Smooth muscle cell (in vitro differentiated cells): ENCODE data around the gene AP4S1. TPM values are rescaled to one million over a fixed set of nuclear protein-coding genes. Genes with fewer than 3 reads are reported as not detected.

Source experiments
- DNase-seq: peaks from one replicate; lab custom pipeline; 2025; ENCODE audit not compliant: unreplicated experiment; lab: John Stamatoyannopoulos, UW
- H2AFZ ChIP-seq: fragments of 200-600 bp; sonication (generic); 2 replicates; pipeline ENCODE4 v1.6.0; 2016; ENCODE audit warnings: antibody characterized with exemption, low read depth, mild to moderate bottlenecking
- H3F3A ChIP-seq: fragments of 200-600 bp; sonication (generic); 2 replicates; pipeline ENCODE4 v1.6.0; 2017; ENCODE audit warnings: antibody characterized with exemption, low read depth
- H3K27ac ChIP-seq: fragments of 200-600 bp; sonication (generic); 2 replicates; pipeline ENCODE4 v1.5.1; 2016; ENCODE audit warnings: low read depth, mild to moderate bottlenecking
- H3K27me3 ChIP-seq: fragments of 200-600 bp; sonication (generic); 2 replicates; pipeline ENCODE4 v1.6.1; 2016; ENCODE audit warnings: low read depth, mild to moderate bottlenecking
- H3K36me3 ChIP-seq: fragments of 200-600 bp; sonication (generic); 2 replicates; pipeline ENCODE4 v1.5.1; 2016; ENCODE audit warnings: low read depth
- H3K4me1 ChIP-seq: fragments of 200-600 bp; sonication (generic); 2 replicates; pipeline ENCODE4 v1.5.1; 2016; ENCODE audit warnings: low read depth
- H3K4me2 ChIP-seq: fragments of 200-600 bp; sonication (generic); 2 replicates; pipeline ENCODE4 v1.6.0; 2016; ENCODE audit warnings: mild to moderate bottlenecking
- H3K4me3 ChIP-seq: fragments of 200-600 bp; sonication (generic); 2 replicates; pipeline ENCODE4 v1.5.1; 2016; ENCODE audit warnings: mild to moderate bottlenecking
- H3K79me2 ChIP-seq: fragments of 200-600 bp; sonication (generic); 2 replicates; pipeline ENCODE4 v1.6.0; 2016; ENCODE audit warnings: low read depth, mild to moderate bottlenecking
- H3K9ac ChIP-seq: fragments of 200-600 bp; sonication (generic); 2 replicates; pipeline ENCODE4 v1.6.0; 2016; ENCODE audit warnings: low read depth
- H3K9me3 ChIP-seq: fragments of 200-600 bp; sonication (generic); replicated peaks from 2 replicates; pipeline ENCODE4 v1.5.1; 2016; ENCODE audit warnings: low read depth
- H4K20me1 ChIP-seq: fragments of 200-600 bp; sonication (generic); 2 replicates; pipeline ENCODE4 v1.6.0; 2016; ENCODE audit warnings: low read depth
- CTCF ChIP-seq: fragments of 200-600 bp; sonication (generic); IDR thresholded peaks from 2 replicates; pipeline ENCODE4 v1.5.1; 2017; ENCODE audit warnings: borderline replicate concordance, mild to moderate bottlenecking, antibody characterized with exemption; ENCODE audit not compliant: insufficient read depth, poor library complexity, severe bottlenecking
- WGBS: methylation state at CpG from one replicate; pipeline ENCODE4 v1.1.7; 2016; ENCODE audit warnings: low lambda C conversion rate; 5-methylcytosine and 5-hydroxymethylcytosine counted together
- polyA plus RNA-seq: library from polyadenylated mRNA; unstranded; fragments of >200 nt; fragmentation: Nextera tagmentation; extraction: Ambion mirVana; gene quantifications from 2 replicates; pipeline ENCODE4 v1.2.1, GENCODE V29; 2016
- total RNA-seq: library from RNA; depleted of rRNA; stranded (reverse); fragments of >200 nt; gene quantifications from 2 replicates; pipeline ENCODE4 v1.2.3, GENCODE V29; 2014

The AP4S1 gene
- total and polyA plus RNA-seq, 2 experiments from 2014 or later = 4.1 to 7.6 TPM

DNA sequence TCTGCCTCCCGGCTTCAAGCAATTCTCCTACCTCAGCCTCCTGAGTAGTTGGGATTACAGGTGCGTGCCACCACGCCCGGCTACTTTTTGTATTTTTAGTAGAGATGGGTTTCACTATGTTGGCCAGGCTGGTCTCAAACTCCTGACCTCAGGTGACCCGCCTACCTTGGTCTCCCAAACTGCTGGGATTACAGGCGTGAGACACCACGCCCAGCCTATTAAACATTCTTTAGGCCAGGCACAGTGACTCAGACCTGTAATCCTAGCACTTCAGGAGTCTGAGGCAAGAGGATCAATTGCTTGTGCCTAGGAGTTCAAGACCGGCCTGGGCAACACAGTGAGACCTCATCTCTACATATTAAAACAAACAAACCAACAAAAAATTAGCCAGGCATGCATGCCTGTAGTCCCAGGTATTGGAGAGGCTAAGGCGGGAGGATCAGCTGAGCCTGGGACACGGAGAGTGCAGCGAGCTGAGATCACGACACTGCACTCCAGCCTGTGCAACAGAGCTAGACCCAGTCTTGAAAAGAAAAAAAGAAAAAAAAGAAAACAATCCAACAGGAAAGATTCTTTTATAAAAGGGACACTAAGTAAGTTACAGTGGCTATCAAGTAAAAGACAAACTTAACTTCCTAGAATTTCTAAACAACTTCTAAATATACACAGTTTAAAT is 111.9 kb downstream of the AP4S1 start:
- no peaks in the 10 kb centered on the region for H4K20me1 ChIP-seq
- H3K27ac ChIP-seq = no peak overlapping the region
- H3F3A ChIP-seq = no peaks in the 10 kb centered on the region
- H2AFZ ChIP-seq = no peak overlapping the region
- H3K4me2 ChIP-seq = no peak overlapping the region
- H3K4me1 ChIP-seq = no peaks in the 10 kb centered on the region
- no peaks in the 10 kb centered on the region for H3K27me3 ChIP-seq
- peaks cover 5% of the 10 kb centered on the region for H3K79me2 ChIP-seq
- H3K9me3 ChIP-seq = no peaks in the 10 kb centered on the region
- DNase-seq = no peak
- H3K9ac ChIP-seq = no peak overlapping the region
- no peak overlapping the region for H3K4me3 ChIP-seq
- TF ChIP-seq CTCF = no peak
- peaks cover 46% of the 10 kb centered on the region for H3K36me3 ChIP-seq
- 99% methylated on average over 12 of the region's 12 CpGs for WGBS

GRCh38 chr14:31138301-31138700 is 112.9 kb downstream of the AP4S1 start:
- Histone ChIP-seq H3K4me3 (no peak overlapping the region), H2AFZ (no peak overlapping the region), H3K27ac (no peak overlapping the region), H4K20me1 (no peaks in the 10 kb centered on the region), H3K79me2 (peaks cover 5% of the 10 kb centered on the region), H3F3A (no peaks in the 10 kb centered on the region), H3K4me2 (no peak overlapping the region), H3K27me3 (no peaks in the 10 kb centered on the region), H3K9ac (no peak overlapping the region), H3K9me3 (no peaks in the 10 kb centered on the region), H3K36me3 (peaks cover 36% of the 10 kb centered on the region), H3K4me1 (no peaks in the 10 kb centered on the region)
- no peak for DNase-seq
- 90% methylated on average over 2 of the region's 2 CpGs for WGBS
- TF ChIP-seq CTCF = no peak

- Histone ChIP-seq H3K4me1 (no peaks in the 10 kb centered on the region), H3K36me3 (peaks cover 38% of the 10 kb centered on the region), H3K27me3 (no peaks in the 10 kb centered on the region), H4K20me1 (no peaks in the 10 kb centered on the region), H3F3A (no peaks in the 10 kb centered on the region), H2AFZ (no peak overlapping the region), H3K9me3 (no peaks in the 10 kb centered on the region), H3K79me2 (no peaks in the 10 kb centered on the region), H3K27ac (no peak overlapping the region), H3K4me2 (no peak overlapping the region), H3K9ac (no peak overlapping the region), H3K4me3 (no peak overlapping the region)
- TF ChIP-seq CTCF = no peak
- WGBS = 93% methylated on average over 4 of the region's 4 CpGs
- no peak for DNase-seq
These were observed 113.9 kb downstream of the AP4S1 start for GRCh38 chr14:31139301-31139847.

- Histone ChIP-seq H3K27me3 (no peaks in the 10 kb centered on the region), H3K36me3 (peaks cover 41% of the 10 kb centered on the region), H3K9me3 (no peaks in the 10 kb centered on the region), H3K9ac (no peak overlapping the region), H4K20me1 (no peaks in the 10 kb centered on the region), H3K4me1 (no peaks in the 10 kb centered on the region), H3K27ac (no peak overlapping the region), H3F3A (no peaks in the 10 kb centered on the region), H3K4me2 (no peak overlapping the region), H2AFZ (no peak overlapping the region), H3K79me2 (peaks cover 6% of the 10 kb centered on the region), H3K4me3 (no peak overlapping the region)
- DNase-seq = no peak
- WGBS = 97% methylated on average over 11 of the region's 11 CpGs
- TF ChIP-seq CTCF = no peak
These were observed 117.1 kb downstream of the AP4S1 start for GRCh38 chr14:31142455-31143087.
